ENCODE results near the gene CDC73.
"Not testable (repeated sequence)": the region's sequence is repeated elsewhere in the genome, so short reads cannot be mapped to it uniquely, and the experiment has no call there.

Gene CDC73

DNA sequence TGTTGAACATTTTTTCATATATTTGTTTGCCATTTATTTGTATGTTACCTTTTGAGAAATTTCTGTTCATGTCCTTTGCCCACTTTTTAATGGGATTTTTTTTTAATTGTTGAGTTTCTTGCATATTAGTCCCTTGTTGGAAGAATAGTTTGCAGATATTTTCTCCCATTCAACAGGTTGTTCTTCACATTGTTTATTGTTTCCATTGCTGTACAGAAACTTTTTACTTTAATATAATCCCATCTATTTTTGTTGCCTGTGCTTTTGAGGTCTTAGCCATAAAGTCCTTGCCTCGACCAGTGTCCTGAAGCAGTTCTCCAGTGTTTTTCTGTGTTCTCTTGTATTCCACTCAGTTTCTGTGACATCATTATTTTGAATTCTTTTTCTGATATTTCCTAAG, 118.8 kb downstream of the CDC73 start:
- no peak for DNase-seq

DNA sequence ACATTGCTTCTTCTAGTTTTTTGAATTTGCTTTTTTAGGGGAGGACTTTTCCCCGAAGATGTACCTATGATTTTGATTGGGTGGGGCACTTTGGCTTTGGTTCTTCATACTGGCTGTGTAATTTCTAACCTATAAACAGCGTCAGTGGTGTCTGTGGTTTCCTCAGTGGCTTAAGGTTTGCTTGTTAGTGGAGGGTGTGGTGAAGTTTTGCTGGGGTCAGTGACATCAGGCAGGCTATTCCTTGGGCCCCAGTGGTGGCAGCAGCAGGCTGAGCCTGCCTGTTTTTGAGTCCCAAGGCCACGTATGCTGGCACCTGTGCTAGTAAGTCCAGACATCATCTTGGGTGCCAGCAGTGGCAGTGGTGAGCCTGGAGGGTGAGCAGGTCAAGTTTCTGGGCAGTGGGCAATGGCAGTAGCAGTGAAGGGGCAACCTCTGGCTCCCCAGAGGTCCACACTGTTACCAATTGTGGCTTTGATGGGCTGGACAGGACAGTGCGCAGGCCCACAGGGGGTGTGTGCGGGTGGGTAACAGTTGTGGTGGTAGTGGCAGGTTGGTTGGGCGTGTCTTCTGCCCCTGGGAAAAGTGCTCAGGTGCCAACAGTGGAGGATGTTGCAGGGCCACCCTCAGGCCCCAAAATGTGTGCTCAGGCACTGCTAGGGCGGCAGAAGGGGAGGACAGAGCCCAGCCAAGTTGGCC, 119.4 kb downstream of the CDC73 start:
- DNase-seq = no peak

- no peak for DNase-seq
These were observed 120.2 kb downstream of the CDC73 start for GRCh38 chr1:193242000-193242399.

- DNase-seq = no peak
These were observed 127.4 kb downstream of the CDC73 start for GRCh38 chr1:193249187-193249586.

DNA sequence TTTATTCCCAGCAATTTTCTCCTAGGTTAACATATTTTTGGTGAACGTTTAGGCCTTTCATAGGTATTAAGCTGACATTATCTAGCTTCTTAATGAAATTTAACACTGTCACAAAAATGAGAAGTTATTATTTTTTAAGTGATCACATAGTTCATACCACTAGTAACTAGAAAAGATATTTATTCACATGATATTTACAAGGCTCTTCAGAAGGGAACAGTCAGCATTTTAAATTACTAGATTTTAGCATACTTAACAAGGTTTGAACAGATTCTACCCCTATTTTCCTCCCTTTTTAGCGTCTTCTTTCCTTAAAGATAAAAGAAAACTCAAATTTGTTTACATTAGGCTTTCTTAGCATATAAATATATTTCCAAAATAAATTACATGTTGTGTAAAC, 130.1 kb downstream of the CDC73 start:
- DNase-seq = no peak

DNA sequence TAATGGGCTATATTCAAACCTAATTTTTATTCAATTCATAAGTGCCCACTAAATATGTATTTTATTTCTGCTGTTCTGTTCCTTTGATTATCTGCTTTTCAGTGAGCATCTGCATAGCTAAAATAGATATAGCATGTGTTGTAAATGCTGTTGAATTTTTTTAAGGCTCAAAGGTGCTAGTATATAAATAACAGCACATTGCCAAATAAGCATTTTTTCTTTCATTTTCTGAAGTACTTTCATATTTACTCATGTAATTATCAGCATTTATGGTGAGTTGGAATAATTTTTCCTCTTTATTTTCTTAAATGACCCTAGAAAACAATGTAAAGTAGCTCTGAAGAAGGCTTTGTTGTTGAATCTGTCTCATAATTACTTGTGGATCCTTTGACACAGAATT, 134.2 kb downstream of the CDC73 start:
- no peak for DNase-seq

DNA sequence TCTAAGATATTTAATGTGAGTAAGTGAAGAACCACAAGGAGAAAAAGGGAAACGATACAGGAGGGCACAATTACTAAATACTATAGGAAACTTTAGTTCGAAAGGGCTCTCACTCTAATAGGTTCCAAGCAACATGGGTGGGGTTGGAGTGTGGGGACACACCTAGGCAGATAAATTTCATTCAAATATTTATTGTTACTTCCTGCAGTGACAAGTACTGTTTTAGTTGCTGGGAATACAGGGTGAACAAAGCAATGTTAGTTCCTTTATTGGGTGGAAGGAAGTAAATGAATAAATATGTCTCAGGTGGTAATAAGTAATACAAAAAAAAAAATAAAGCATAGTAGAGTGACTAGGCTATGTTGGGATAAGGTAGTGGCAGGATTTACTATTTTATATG, 137.8 kb downstream of the CDC73 start:
- no peak for DNase-seq

- no peak for DNase-seq
These were observed 138.4 kb downstream of the CDC73 start for GRCh38 chr1:193260056-193260745.

GRCh38 chr1:193260896-193261295, 139.1 kb downstream of the CDC73 start:
- no peak for DNase-seq

DNA sequence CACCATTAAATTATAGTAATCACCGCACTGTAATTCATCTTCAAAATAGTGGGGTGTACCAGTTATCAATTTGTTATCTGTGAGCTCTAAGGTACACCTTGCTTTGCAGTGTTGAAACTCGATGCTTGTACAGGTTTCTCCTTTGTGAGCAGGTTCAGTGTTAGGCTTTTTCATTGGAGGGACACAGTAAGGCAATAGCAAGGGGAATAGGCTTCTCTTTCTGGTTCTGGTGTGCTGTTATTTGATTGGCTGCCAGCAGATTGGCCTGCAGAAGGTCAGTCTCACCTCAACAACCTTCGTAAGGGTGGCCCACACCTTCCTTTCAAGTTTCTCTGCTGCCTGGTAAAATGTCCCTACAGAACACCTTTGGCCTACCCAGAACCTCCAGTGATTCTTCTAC, 140.8 kb downstream of the CDC73 start:
- no peak for DNase-seq

- no peak for DNase-seq
These were observed 142.7 kb downstream of the CDC73 start for GRCh38 chr1:193264313-193265065.

DNA sequence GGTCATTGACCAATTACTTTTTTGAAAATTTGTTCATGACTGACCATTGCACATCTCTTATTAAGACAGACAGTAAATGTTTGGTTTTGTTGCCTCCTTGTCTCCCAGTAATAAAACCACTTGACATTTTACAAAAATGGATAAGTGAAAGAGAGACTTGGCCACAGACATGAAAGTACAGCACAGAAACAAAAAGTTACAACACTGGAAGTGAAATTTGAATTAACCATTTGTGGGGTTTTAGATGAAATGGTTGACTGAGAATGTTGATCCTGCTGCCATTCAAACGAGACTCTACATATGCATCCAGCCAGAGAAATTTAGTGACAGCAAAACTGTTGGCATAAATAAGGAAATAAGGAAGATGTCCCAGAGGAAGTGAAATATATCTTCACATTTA, 143.9 kb downstream of the CDC73 start:
- no peak for DNase-seq

GRCh38 chr1:193266794-193267193, 145.0 kb downstream of the CDC73 start:
- DNase-seq = not testable (repeated sequence)

DNA sequence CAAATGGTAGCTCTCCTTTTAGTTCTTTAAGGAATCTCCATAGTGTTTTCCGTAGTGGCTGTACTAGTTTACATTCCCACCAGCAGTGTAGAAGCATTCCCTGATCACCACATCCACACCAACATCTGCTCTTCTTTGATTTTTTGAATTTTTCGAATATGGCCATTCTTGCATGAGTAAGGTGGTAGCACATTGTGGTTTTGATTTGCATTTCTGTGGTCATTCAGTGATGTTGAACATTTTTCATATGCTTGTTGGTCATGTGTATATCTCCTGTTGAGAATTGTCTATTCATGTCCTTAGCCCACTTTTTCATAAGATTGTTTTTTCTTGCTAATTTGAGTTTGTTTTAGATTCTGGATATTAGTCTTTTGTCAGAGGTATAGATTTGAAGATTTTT, 149.2 kb downstream of the CDC73 start:
- no peak for DNase-seq

- DNase-seq = no peak
These were observed 153.9 kb downstream of the CDC73 start for GRCh38 chr1:193275773-193276172.

- DNase-seq = no peak
These were observed 157.1 kb downstream of the CDC73 start for GRCh38 chr1:193278968-193279367.

DNA sequence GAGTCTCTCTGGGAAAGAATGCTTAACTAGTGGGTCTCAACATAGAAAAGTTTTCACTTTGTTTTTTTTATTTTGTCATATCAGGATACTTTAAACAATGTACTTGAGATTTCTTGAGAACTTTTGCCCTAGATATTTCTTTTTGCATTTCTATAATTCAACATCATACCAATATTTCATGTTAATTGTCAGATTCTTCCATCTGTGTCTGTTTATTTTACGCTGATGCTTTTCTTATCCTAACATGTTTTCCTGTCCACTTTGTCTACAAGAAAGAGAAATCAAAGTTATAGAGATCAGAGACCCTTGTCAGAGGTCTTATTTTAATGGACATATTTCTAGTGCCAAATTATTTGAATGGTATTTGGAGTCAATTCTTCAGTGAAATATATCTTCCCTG, 160.1 kb downstream of the CDC73 start:
- no peak for DNase-seq

GRCh38 chr1:193283016-193283415, 161.2 kb downstream of the CDC73 start:
- DNase-seq = no peak

- no peak for DNase-seq
These were observed 162.4 kb downstream of the CDC73 start for GRCh38 chr1:193284219-193284618.

- no peak for DNase-seq
These were observed 163.8 kb downstream of the CDC73 start for GRCh38 chr1:193285641-193286040.

DNA sequence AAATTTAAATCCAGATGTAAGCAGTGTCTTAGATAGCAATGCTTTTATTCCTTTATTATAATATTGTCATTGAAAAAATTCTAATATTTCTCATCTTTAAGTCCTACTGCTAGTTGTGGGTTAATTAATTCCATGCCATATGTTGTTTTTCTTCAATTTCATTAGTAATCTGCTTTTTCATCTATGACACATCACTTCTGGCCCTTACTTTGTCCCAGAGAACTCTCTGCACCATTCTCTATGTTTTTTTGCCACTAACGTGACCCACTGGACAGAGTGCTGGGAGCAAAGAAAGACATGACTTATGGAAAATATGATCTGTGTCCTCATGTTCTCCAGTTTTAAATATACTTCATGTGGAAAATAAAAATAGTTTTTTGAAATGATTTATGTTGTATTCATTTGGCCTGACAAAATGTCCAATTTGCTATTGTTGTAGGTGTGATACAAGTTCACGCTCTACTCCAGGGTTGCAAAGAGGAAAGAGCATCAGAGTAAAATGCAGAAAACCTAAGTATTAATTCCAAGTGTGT, 166.8 kb downstream of the CDC73 start:
- not testable (repeated sequence) for DNase-seq

GRCh38 chr1:193293726-193294125, 171.9 kb downstream of the CDC73 start:
- DNase-seq = no peak

GRCh38 chr1:193299038-193299437, 177.2 kb downstream of the CDC73 start:
- DNase-seq = no peak

- no peak for DNase-seq
These were observed 179.9 kb downstream of the CDC73 start for GRCh38 chr1:193301746-193302145.

Measured in NCI-H1436 treated with DMSO at 0.1 percent for 48 hours (cell line).